Mammary epithelial cell (primary cell): ENCODE results near the gene ABHD16A.

Experiments used
- CTCF ChIP-seq, 2 donors: IDR thresholded peaks in 1 of 2; conservative IDR thresholded peaks in 1 of 2; 2 replicates each; pipeline ENCODE4 v1.5.1; 2011 to 2012; ENCODE audit warnings: inconsistent platforms in 2 of 2, low read length in 2 of 2, mild to moderate bottlenecking in 2 of 2, control low read depth in 1 of 2, low read depth in 1 of 2; ENCODE audit not compliant: insufficient read depth in 1 of 2; ENCODE audit errors: extremely low read depth in 1 of 2
- EZH2 ChIP-seq: IDR thresholded peaks from 2 replicates; pipeline ENCODE4 v1.6.1; 2012; ENCODE audit warnings: low read length, inconsistent platforms, borderline replicate concordance

- TF ChIP-seq EZH2 (no peak), CTCF (conservative IDR thresholded peaks at IDR 0.05 in 1 of 2, IDR thresholded peaks at IDR 0.05 in 1 of 2; ENCODE audit: extremely low read depth in 1 of 2, insufficient read depth in 1 of 2, low read depth in 1 of 2, low read length in 2 of 2) (no peak)
Observed at GRCh38 chr6:31710523-31711219, 7.5 kb upstream of the ABHD16A start.
